Measurements from ENCODE around the gene DPP4. TPM values are rescaled to one million over a fixed set of nuclear protein-coding genes. Genes with fewer than 3 reads are reported as not detected.

DPP4 gene
- 0.49 TPM for polyA plus RNA-seq (2013, experiment 1 of 2)
- polyA plus RNA-seq (2013, experiment 2 of 2): 0.46 TPM

- H2AK5ac ChIP-seq (ENCODE audit: low read depth, low read length): peak within 1 kb of the TSS; percentile 68
- peaks cover 5 to 18% of the 10 kb centered on the region in 2 donors for H3K4me1 ChIP-seq (ENCODE audit: control insufficient read depth in 2 of 2, insufficient read depth in 1 of 2, low read depth in 1 of 2, low read length in 2 of 2)
- H3K79me1 ChIP-seq (ENCODE audit: low read depth, low read length): no peaks in the 10 kb centered on the region
- no peak within 1 kb of the TSS for H4K91ac ChIP-seq (ENCODE audit: low read depth, low read length, poor library complexity)
- peak within 1 kb of the TSS; percentile 29 for H2BK120ac ChIP-seq (ENCODE audit: low read depth, low read length)
- no peak within 1 kb of the TSS for H3K4ac ChIP-seq (ENCODE audit: low read length)
- H3K9me3 ChIP-seq (replicated peaks in 1 of 2; ENCODE audit: control insufficient read depth in 2 of 2, insufficient read depth in 1 of 2, low read depth in 1 of 2, low read length in 2 of 2): peaks cover 0 to 13% of the 10 kb centered on the region in 2 donors
- H3K9ac ChIP-seq (ENCODE audit: low read depth, low read length, poor library complexity): no peak within 1 kb of the TSS
- H3K4me3 ChIP-seq (ENCODE audit: low read length in 2 of 2): peak within 1 kb of the TSS; percentile 35 to 86
- H4K8ac ChIP-seq (ENCODE audit: low read depth, low read length): no peak within 1 kb of the TSS
- no peak within 1 kb of the TSS for H3K23ac ChIP-seq (ENCODE audit: low read depth, low read length, poor library complexity)
- no peaks in the 10 kb centered on the region for H3K36me3 ChIP-seq (replicated peaks in 1 of 2; ENCODE audit: control insufficient read depth in 2 of 2, insufficient read depth in 2 of 2, low read length in 2 of 2)
- H2BK12ac ChIP-seq (ENCODE audit: low read length): no peak within 1 kb of the TSS
- no peak within 1 kb of the TSS for H3K14ac ChIP-seq (ENCODE audit: low read length)
- no peak within 1 kb of the TSS for H2BK15ac ChIP-seq (ENCODE audit: low read length)
- H3K27me3 ChIP-seq (ENCODE audit: control insufficient read depth in 3 of 3, insufficient read depth in 3 of 3, low read depth in 1 of 3, low read length in 3 of 3): peaks cover 3 to 40% (median 9%) of the 10 kb centered on the region in 3 experiments
- H3K27ac ChIP-seq (replicated peaks; ENCODE audit: low read length): no peak within 1 kb of the TSS
- H3K18ac ChIP-seq (ENCODE audit: low read length): peak within 1 kb of the TSS; percentile 69
- WGBS, 2 donors (ENCODE audit: extremely low coverage in 2 of 2, insufficient read length in 2 of 2, insufficient replicate concordance in 1 of 2): no CpG with 5 or more reads among the region's 71 CpGs
- peak; percentile 54 for DNase-seq (ENCODE audit: low spot score)
- H2AFZ ChIP-seq (ENCODE audit: low read length): peak within 1 kb of the TSS; percentile 92
- H3K4me2 ChIP-seq (ENCODE audit: insufficient read depth, low read length, poor library complexity, severe bottlenecking): peak within 1 kb of the TSS; percentile 90
- H2BK5ac ChIP-seq (ENCODE audit: low read length): no peak within 1 kb of the TSS
Observed at GRCh38 chr2:162073888-162074631, at the start of gene DPP4. Gene DPP4, minus strand, starts transcription at chr2:162074215. Its CDS starts 234 bp downstream, at chr2:162073981.

GRCh38 chr2:162118166-162119031 lies 44.4 kb upstream of the DPP4 start:
- H3K27ac ChIP-seq (replicated peaks; ENCODE audit: low read length): no peak overlapping the region
- H2BK12ac ChIP-seq (ENCODE audit: low read length): no peak overlapping the region
- H3K23ac ChIP-seq (ENCODE audit: low read depth, low read length, poor library complexity): no peak overlapping the region
- peaks cover 0 to 2% of the 10 kb centered on the region in 2 donors for H3K9me3 ChIP-seq (replicated peaks in 1 of 2; ENCODE audit: control insufficient read depth in 2 of 2, insufficient read depth in 1 of 2, low read depth in 1 of 2, low read length in 2 of 2)
- no peak for DNase-seq (ENCODE audit: low spot score)
- H2AK5ac ChIP-seq (ENCODE audit: low read depth, low read length): no peak overlapping the region
- H2BK120ac ChIP-seq (ENCODE audit: low read depth, low read length): no peak overlapping the region
- no peak overlapping the region for H4K91ac ChIP-seq (ENCODE audit: low read depth, low read length, poor library complexity)
- H3K14ac ChIP-seq (ENCODE audit: low read length): no peak overlapping the region
- no peak overlapping the region for H2BK15ac ChIP-seq (ENCODE audit: low read length)
- H3K4ac ChIP-seq (ENCODE audit: low read length): no peak overlapping the region
- H3K4me2 ChIP-seq (ENCODE audit: insufficient read depth, low read length, poor library complexity, severe bottlenecking): no peak overlapping the region
- no peaks in the 10 kb centered on the region for H3K79me1 ChIP-seq (ENCODE audit: low read depth, low read length)
- H3K4me3 ChIP-seq (ENCODE audit: low read length in 2 of 2): no peak overlapping the region
- H3K36me3 ChIP-seq (replicated peaks in 1 of 2; ENCODE audit: control insufficient read depth in 2 of 2, insufficient read depth in 2 of 2, low read length in 2 of 2): no peaks in the 10 kb centered on the region
- H3K9ac ChIP-seq (ENCODE audit: low read depth, low read length, poor library complexity): no peak overlapping the region
- no peak overlapping the region for H4K8ac ChIP-seq (ENCODE audit: low read depth, low read length)
- H3K27me3 ChIP-seq (ENCODE audit: control insufficient read depth in 3 of 3, insufficient read depth in 3 of 3, low read depth in 1 of 3, low read length in 3 of 3): no peaks in the 10 kb centered on the region
- H2BK5ac ChIP-seq (ENCODE audit: low read length): no peak overlapping the region
- no CpG with 5 or more reads among the region's 7 CpGs for WGBS, 2 donors (ENCODE audit: extremely low coverage in 2 of 2, insufficient read length in 2 of 2, insufficient replicate concordance in 1 of 2)
- no peak overlapping the region for H3K18ac ChIP-seq (ENCODE audit: low read length)
- H3K4me1 ChIP-seq (ENCODE audit: control insufficient read depth in 2 of 2, insufficient read depth in 1 of 2, low read depth in 1 of 2, low read length in 2 of 2): peaks cover 0 to 3% of the 10 kb centered on the region in 2 donors
- H2AFZ ChIP-seq (ENCODE audit: low read length): no peak overlapping the region

- no peak overlapping the region for H3K9ac ChIP-seq (ENCODE audit: low read depth, low read length, poor library complexity)
- no peaks in the 10 kb centered on the region for H3K36me3 ChIP-seq (replicated peaks in 1 of 2; ENCODE audit: control insufficient read depth in 2 of 2, insufficient read depth in 2 of 2, low read length in 2 of 2)
- no peak overlapping the region for H3K4ac ChIP-seq (ENCODE audit: low read length)
- no peak overlapping the region for H3K23ac ChIP-seq (ENCODE audit: low read depth, low read length, poor library complexity)
- no peak for DNase-seq (ENCODE audit: low spot score)
- H3K27ac ChIP-seq (replicated peaks; ENCODE audit: low read length): no peak overlapping the region
- no peak overlapping the region for H3K14ac ChIP-seq (ENCODE audit: low read length)
- H3K4me2 ChIP-seq (ENCODE audit: insufficient read depth, low read length, poor library complexity, severe bottlenecking): no peak overlapping the region
- H4K91ac ChIP-seq (ENCODE audit: low read depth, low read length, poor library complexity): no peak overlapping the region
- no peak overlapping the region for H2BK120ac ChIP-seq (ENCODE audit: low read depth, low read length)
- no peak overlapping the region for H2AK5ac ChIP-seq (ENCODE audit: low read depth, low read length)
- H3K4me3 ChIP-seq (ENCODE audit: low read length in 2 of 2): no peak overlapping the region
- no peak overlapping the region for H2BK12ac ChIP-seq (ENCODE audit: low read length)
- no peak overlapping the region for H2BK5ac ChIP-seq (ENCODE audit: low read length)
- no peak overlapping the region for H3K18ac ChIP-seq (ENCODE audit: low read length)
- no peak overlapping the region for H4K8ac ChIP-seq (ENCODE audit: low read depth, low read length)
- no peaks in the 10 kb centered on the region for H3K79me1 ChIP-seq (ENCODE audit: low read depth, low read length)
- H3K27me3 ChIP-seq (ENCODE audit: control insufficient read depth in 3 of 3, insufficient read depth in 3 of 3, low read depth in 1 of 3, low read length in 3 of 3): no peaks in the 10 kb centered on the region
- peaks cover 0 to 4% of the 10 kb centered on the region in 2 donors for H3K9me3 ChIP-seq (replicated peaks in 1 of 2; ENCODE audit: control insufficient read depth in 2 of 2, insufficient read depth in 1 of 2, low read depth in 1 of 2, low read length in 2 of 2)
- H3K4me1 ChIP-seq (ENCODE audit: control insufficient read depth in 2 of 2, insufficient read depth in 1 of 2, low read depth in 1 of 2, low read length in 2 of 2): peaks cover 0 to 3% of the 10 kb centered on the region in 2 donors
- no peak overlapping the region for H2AFZ ChIP-seq (ENCODE audit: low read length)
- no peak overlapping the region for H2BK15ac ChIP-seq (ENCODE audit: low read length)
Observed at GRCh38 chr2:162116352-162116751, 42.3 kb upstream of the DPP4 start.

GRCh38 chr2:162115076-162115475 lies 41.1 kb upstream of the DPP4 start:
- WGBS, 2 donors (ENCODE audit: extremely low coverage in 2 of 2, insufficient read length in 2 of 2, insufficient replicate concordance in 1 of 2): no CpG with 5 or more reads among the region's 2 CpGs
- Histone ChIP-seq H3K4me3 (ENCODE audit: low read length in 2 of 2) (no peak overlapping the region), H3K18ac (ENCODE audit: low read length) (no peak overlapping the region), H3K14ac (ENCODE audit: low read length) (no peak overlapping the region), H3K79me1 (ENCODE audit: low read depth, low read length) (no peaks in the 10 kb centered on the region), H4K8ac (ENCODE audit: low read depth, low read length) (no peak overlapping the region), H3K23ac (ENCODE audit: low read depth, low read length, poor library complexity) (no peak overlapping the region), H2AK5ac (ENCODE audit: low read depth, low read length) (no peak overlapping the region), H3K4me1 (ENCODE audit: control insufficient read depth in 2 of 2, insufficient read depth in 1 of 2, low read depth in 1 of 2, low read length in 2 of 2) (no peaks in the 10 kb centered on the region), H4K91ac (ENCODE audit: low read depth, low read length, poor library complexity) (no peak overlapping the region), H2BK120ac (ENCODE audit: low read depth, low read length) (no peak overlapping the region), H2AFZ (ENCODE audit: low read length) (no peak overlapping the region), H3K36me3 (replicated peaks in 1 of 2; ENCODE audit: control insufficient read depth in 2 of 2, insufficient read depth in 2 of 2, low read length in 2 of 2) (no peaks in the 10 kb centered on the region), H2BK15ac (ENCODE audit: low read length) (no peak overlapping the region), H3K4ac (ENCODE audit: low read length) (no peak overlapping the region), H2BK5ac (ENCODE audit: low read length) (no peak overlapping the region), H3K9me3 (replicated peaks in 1 of 2; ENCODE audit: control insufficient read depth in 2 of 2, insufficient read depth in 1 of 2, low read depth in 1 of 2, low read length in 2 of 2) (peaks cover 0 to 4% of the 10 kb centered on the region in 2 donors), H3K27ac (replicated peaks; ENCODE audit: low read length) (no peak overlapping the region), H3K9ac (ENCODE audit: low read depth, low read length, poor library complexity) (no peak overlapping the region), H2BK12ac (ENCODE audit: low read length) (no peak overlapping the region), H3K4me2 (ENCODE audit: insufficient read depth, low read length, poor library complexity, severe bottlenecking) (no peak overlapping the region), H3K27me3 (ENCODE audit: control insufficient read depth in 3 of 3, insufficient read depth in 3 of 3, low read depth in 1 of 3, low read length in 3 of 3) (no peaks in the 10 kb centered on the region)
- DNase-seq (ENCODE audit: low spot score): no peak
